OCI-M2 (cell line): ENCODE results near the gene ATP2B2.

Experiments used
- DNase-seq: peaks from one replicate; lab custom pipeline; 2025; ENCODE audit not compliant: unreplicated experiment; lab: John Stamatoyannopoulos, UW

Gene ATP2B2

DNA sequence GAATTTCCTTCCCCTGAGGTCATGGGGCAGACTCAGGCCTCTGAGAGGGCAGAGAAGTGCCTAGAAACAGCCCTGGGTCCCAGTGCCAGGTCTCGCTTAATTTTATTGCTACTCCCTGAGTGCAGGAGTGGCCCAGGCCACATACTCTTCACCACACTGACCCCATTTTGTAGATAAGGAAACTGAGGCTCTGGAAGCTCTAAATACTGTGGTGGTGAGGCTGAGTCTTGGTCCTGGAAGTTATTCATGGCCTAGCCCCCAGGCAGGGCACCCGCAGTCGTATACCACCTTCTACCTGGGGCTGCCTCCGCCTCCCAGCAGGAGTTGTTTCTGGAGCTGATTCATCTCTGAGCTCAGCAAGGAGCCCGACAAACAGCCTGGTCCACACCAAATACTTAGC lies 9.8 kb downstream of the ATP2B2 start:
- DNase-seq = no peak

DNA sequence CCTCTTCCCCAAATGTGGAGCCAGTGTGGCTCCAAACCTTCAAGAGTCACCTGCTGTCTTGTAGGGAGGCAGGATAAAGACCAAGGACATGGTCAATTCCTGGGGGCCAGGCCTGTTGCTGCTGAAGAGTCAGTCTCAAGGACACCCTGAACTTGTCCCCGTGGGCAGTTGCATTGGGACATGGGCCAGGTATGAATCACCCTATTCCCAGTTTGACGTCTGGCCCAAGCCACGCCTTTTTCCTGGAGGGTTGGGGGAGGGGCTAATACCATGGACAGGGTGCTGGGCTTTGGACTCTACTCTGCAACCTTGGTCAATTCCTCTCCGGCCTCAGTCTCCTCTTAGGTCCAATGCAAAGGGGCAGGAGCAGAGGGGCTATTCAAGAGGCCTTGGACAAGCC lies 10.4 kb downstream of the ATP2B2 start:
- no peak for DNase-seq

DNA sequence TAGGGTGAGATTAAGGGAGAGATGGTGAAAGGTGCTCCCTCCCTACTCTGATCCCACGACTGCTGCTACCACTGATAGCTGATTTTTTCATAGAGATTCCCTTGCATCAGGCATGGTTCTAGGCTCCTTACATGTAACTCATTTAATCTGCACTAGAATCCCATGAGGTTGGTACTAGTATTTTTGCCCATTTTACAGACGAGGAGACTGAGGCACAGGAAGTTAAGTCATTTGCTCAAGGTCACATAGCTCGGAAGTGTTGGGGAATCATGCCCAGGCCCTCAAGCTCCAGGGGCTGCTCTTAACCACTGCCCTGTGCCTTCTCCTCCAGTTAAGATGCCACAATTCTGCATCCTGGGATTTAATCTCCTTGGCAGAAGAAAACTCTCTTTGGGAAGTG lies 11.2 kb downstream of the ATP2B2 start:
- no peak for DNase-seq

GRCh38 chr3:10493202-10493589 lies 12.2 kb downstream of the ATP2B2 start:
- DNase-seq = no peak

- DNase-seq = no peak
Observed at GRCh38 chr3:10492364-10493201, 12.8 kb downstream of the ATP2B2 start.

DNA sequence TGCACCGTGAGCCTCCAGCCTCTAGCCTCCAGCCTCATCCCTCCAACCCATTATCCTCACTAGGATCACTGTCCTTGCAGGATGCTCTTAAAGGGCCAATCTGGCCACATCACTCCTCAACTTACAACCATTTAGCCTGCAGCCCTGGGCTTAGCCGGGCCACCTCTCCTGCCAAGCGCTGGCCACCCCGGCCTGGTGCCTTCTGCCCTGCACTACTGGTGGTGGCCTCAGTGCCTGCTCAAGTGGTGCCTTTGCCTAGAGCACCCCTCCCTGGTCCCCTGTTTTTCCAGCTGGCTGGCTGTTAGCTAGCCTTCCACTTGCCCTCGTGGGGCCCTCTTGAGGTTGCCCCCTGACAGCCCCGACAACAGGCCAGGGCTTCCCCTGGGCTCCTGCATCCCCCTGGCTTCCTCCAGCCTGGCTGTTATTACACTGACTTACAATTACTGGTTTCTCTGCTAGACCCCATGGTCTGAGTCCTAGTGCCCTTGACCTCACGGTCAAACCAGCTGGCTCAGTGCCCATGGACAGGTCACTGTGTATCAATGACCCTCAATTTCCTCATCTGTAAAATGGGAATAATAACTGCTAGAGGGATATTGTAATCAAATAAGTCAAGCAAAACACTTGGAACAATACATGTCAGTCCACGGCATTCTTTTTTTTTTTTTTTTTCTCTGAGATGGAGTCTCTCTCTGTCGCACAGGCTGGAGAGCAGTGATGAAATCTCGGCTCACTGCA lies 15.5 kb downstream of the ATP2B2 start:
- no peak for DNase-seq

DNA sequence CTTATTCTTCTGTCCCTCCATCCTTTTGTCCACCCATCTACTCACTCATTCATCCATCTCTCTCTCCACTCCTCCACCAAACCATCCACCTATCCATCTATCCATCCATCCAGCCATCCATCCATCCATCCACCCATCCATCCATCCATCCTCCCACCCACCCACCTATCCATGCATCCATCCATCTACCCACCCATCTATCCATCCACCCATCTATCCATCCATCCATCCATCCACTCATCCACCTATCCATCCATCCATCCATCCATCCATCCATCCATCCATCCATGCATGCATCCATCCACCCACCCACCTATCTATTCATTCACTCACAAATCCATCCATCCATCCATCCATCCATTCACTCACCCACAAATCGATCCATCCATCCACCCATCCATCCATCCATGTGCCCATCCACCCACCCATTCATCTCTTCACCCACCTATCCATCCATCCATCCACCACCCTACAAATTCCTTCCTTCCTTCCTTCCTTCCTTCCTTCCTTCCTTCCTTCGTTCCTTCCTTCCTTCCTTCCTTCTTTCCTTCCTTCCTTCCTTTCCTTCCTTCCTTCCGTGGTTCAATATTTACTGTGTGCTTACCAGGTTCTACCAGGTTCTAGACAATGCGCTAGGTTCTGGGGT lies 17.3 kb downstream of the ATP2B2 start:
- no peak for DNase-seq

GRCh38 chr3:10485806-10486205 lies 19.6 kb downstream of the ATP2B2 start:
- DNase-seq = no peak

GRCh38 chr3:10485380-10485779 lies 20.0 kb downstream of the ATP2B2 start:
- no peak for DNase-seq

GRCh38 chr3:10484709-10485108 lies 20.7 kb downstream of the ATP2B2 start:
- no peak for DNase-seq

DNA sequence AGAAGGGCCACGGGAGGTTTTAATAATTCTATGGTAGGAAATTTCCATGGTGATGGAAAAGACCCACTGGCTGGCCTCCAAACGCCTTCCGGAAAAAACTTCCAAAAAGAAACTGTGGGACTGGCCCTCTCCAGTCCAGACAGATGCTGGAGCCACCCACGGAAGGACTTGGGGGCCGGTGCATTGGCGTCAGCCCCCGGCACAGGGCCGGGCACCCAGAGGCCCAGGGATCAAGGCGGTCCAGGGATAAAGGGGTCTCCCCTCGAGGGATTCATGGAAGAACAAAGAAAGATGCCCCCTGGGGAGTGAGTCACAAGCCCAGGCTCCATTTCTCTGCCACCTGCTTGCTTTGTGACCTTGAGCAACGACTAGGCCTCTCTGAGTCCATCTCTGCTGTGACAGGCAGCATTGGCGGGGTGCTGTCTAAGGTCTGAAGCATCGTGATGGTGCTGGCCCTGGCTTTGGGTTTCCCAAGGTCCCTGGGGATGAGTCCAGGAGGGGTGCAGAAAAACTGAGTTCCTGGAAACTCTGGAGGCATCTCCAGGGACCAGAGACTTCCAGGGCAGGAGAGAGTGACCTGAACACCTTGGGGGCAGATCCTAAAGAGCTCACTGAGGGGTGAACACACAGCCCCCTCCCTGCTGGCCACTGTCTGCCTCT lies 21.6 kb downstream of the ATP2B2 start:
- DNase-seq = no peak

- no peak for DNase-seq
Observed at GRCh38 chr3:10483364-10483675, 22.1 kb downstream of the ATP2B2 start.

DNA sequence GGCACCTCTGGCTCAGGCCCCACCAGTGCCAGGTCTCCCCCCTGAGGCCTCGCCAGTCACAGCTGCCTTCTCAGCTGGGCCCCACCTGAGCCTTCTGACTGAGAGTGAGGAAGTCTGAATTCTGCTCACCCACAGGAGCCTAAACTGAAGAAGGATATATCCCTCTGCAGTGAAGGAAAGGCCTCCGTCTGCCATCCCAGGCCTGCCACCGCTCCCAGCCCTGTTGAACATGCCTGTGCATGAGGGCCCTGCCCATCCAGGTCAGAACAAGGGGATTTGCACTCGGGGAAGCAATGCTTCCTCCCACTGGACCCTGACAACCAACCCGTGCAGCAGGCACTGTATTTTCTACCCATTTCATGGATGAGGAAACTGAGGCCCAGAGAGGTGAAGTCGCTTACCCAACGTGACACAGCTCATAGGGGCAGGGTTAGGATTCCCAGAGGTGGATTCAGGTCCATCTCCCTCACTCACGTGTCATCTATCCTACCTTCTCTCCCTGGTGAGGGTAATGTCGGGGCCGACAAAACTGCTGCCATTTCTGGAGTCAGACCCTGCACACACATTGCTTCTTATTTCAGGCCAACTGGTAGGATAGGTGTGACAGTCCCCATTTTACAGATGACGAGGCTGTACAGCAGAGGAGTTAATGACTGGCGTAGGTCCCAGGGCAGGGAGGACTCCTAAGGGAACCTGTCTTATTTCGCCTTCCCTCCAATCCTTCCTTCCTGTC lies 22.6 kb downstream of the ATP2B2 start:
- DNase-seq = no peak

DNA sequence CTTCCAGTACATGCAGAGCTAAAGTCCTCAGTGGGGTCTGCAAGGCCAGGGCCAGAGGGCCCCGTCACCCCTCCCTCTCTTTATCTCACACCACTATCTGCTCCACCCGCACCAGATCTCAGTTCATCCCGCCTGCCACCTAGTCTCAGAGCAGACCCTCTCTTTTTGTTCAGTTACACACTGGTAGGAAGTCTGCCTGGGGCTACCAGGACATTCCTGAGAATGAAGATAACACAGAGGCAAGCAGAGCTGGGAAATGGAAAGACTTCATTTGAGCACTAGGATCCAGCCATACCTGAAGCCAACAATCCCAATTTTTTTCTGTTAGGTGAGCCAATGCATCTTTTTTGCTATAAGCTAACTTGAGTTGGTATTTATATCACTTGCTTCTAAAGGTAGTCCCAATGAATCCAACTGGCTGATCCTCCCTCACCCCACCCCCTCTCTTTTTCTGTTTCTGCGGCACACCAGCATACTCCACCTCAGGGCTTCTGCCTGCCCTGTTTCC lies 24.5 kb downstream of the ATP2B2 start:
- no peak for DNase-seq

DNA sequence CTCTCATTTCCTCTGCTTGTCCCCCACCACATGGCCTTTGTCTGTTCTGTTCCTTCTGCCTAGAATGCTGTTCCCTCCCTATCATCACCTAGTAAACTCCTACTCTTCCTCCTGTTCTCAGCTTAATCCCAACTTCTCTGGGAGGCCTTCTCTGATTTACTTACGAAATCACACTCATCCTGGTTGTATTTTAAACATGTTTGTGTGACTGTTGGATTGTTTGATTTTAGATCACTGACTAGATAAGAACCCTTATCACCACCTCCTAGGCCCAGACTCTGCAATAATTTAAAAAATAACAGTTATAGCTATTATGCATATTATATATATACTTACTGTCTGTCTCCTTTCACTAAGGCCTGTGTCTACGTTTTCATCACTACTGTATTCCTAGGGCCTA lies 26.1 kb downstream of the ATP2B2 start:
- no peak for DNase-seq

DNA sequence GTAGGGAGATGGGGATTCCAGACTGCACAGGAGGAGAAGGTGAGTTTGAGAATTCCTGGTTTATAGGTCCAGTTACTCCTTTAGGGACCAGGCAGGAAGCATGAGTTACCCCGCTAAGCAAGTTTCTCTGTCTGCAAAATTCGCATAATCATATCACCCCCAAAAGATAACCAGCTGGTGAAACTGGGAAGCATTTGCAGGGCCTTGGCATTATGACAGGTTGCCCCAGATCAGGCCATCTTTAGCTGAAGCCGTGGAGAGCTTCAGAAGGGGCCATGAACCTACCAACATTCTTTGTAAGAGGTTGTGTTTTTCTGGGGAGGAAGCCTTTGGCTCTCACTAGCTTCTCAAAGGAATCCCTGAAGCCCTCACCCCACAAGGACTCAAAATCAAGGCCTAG lies 29.4 kb downstream of the ATP2B2 start:
- DNase-seq = no peak

DNA sequence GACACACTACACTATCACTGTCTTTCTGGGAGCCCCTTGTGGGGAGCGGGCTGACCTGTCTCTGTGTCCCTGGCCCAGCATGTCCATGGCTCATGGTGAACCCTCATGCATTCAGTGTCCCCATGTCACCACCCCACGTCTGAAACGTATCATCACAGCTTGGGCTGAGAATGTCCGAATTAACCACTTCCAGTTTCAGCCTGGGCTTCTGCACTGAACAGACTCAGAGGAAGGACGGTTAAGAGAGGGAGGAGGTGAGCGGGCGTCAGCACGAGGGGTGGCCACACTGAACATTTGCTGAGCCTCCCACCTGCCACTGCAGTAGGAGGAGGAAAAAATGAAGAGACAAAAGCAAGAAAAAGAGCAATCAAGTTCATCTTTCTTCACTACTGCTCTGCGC lies 30.5 kb downstream of the ATP2B2 start:
- no peak for DNase-seq

DNA sequence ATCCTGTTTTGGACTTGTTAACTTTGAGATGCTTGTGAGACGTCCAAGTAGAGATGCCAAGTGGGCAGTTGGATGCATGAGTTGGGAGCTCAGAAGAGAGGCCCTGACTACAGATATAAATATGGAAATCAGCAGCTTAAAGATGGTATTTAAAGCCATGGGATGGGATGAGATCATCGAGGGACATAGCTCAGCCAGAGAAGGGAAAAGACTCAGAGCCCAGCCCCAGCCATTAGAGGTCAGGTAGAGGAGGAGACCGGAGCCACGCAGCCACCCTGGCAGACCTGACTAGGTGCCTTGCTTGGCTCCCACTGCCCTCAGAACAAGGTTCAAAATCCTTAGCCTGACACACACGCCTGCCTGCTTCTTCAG lies 31.1 kb downstream of the ATP2B2 start:
- no peak for DNase-seq

DNA sequence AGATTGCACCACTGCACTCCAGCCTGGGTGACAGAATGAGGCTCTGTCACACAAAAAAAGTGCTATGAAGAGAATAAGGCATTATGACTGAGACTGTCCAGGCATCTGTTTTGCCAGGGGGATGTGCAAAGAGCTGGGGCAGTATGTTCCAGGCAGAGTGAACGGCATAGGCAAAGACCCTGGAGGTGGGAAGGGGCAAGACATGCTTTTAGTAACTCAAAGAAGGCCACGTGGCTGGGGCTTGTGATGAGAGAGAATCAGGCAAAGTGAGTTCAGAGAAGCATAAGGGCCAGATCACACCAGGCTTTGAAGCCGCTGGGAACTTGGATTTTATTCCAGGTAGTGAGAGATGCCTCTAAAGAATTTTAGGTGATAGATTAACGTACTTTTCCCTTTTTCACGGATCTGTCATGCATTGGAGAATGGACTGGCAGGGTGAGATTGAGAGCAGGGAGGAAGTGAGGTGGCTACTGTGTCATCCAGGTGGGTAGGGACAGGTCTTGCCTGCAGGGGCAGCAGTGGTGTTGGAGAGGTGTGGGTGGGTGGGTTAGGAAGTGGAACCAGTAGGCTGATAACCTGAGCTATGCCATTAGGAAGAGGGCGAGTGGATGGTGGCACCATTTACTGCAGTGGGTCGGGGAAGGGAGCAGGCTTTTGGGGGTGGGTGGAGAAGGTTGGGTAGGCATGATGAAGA lies 31.7 kb downstream of the ATP2B2 start:
- no peak for DNase-seq

GRCh38 chr3:10472877-10473440 lies 32.4 kb downstream of the ATP2B2 start:
- no peak for DNase-seq
